Astrocyte of the spinal cord (primary cell): ENCODE data around the gene TMEM132E.

ENCODE experiments used
- DNase-seq: peaks from one replicate; pipeline ENCODE4 v3.0.0; 2011; ENCODE audit warnings: low read depth, low spot score
- H3K4me3 ChIP-seq: 2 replicates; pipeline ENCODE4 v1.5.1; 2011; ENCODE audit warnings: low read depth, mild to moderate bottlenecking, low read length, moderate library complexity
- CTCF ChIP-seq: IDR thresholded peaks from 2 replicates; pipeline ENCODE4 v1.5.1; 2012; ENCODE audit warnings: low read depth, mild to moderate bottlenecking, low read length, inconsistent platforms
- in situ Hi-C: cut with HindIII; loops from 2 replicates; pipeline ENCODE4 v1.10.0; 2017; ENCODE audit warnings: low sequenced_read_pairs

TMEM132E gene

GRCh38 chr17:34607917-34608316, 28.5 kb downstream of the TMEM132E start:
- H3K4me3 ChIP-seq = no peak overlapping the region
- no peak for DNase-seq
- in situ Hi-C loops = no loop called here
- no peak for TF ChIP-seq CTCF

- in situ Hi-C loops = no loop called here
- H3K4me3 ChIP-seq = no peak overlapping the region
- DNase-seq = no peak
- no peak for TF ChIP-seq CTCF
Observed at GRCh38 chr17:34609210-34609609, 29.8 kb downstream of the TMEM132E start.

GRCh38 chr17:34610039-34610438, 30.7 kb downstream of the TMEM132E start:
- in situ Hi-C loops = no loop called here
- DNase-seq = no peak
- no peak for TF ChIP-seq CTCF
- H3K4me3 ChIP-seq = no peak overlapping the region

GRCh38 chr17:34610506-34610905, 31.1 kb downstream of the TMEM132E start:
- in situ Hi-C loops = no loop called here
- no peak overlapping the region for H3K4me3 ChIP-seq
- DNase-seq = no peak
- no peak for TF ChIP-seq CTCF

- no peak overlapping the region for H3K4me3 ChIP-seq
- in situ Hi-C loops = no loop called here
- no peak for TF ChIP-seq CTCF
- DNase-seq = no peak
Observed at GRCh38 chr17:34613064-34614019, 34.0 kb downstream of the TMEM132E start.

GRCh38 chr17:34614698-34615097, 35.3 kb downstream of the TMEM132E start:
- no peak for DNase-seq
- no peak for TF ChIP-seq CTCF
- in situ Hi-C loops = no loop called here
- no peak overlapping the region for H3K4me3 ChIP-seq
